Heart left ventricle (tissue), 13 donors: ENCODE results near the gene TNPO2.

Source experiments
- POLR2A ChIP-seq, 2 donors: fragments of 450-650 bp; IDR thresholded peaks; one replicate each; pipeline ENCODE4 v1.6.1; 2017; ENCODE audit warnings: antibody characterized with exemption in 2 of 2, mild to moderate bottlenecking in 2 of 2, moderate library complexity in 2 of 2
- TF ChIP-seq, protein P1 (sequence below), 12 donors: fragments of 200-600 bp; sonication (generic) in 4 of 12; IDR thresholded peaks; one replicate each; pipeline versions ENCODE4 v1.5.0 to v1.8.0; 2018 to 2022; ENCODE audit warnings: antibody characterized with exemption in 12 of 12, mild to moderate bottlenecking in 5 of 12
- donor health status: ischemic (EF 13 %, LVEDD 7.1; RV severe dilation, severe dysfunction).
- donor health status: DM: no; HTN: yes; CAD: no.
- donor health status: DM: no; HTN: no; CAD: no.
- donor health status: ischemic (EF 25% LVEDD 6.9; RV normal size, moderate dysfunction).
- donor health status: ischemic (EF 25% LVEDD 5.7; RV mildly dilated, moderate dysfunction).
- donor health status: ischemic (EF 35%, LVEDD 5.7; RV mildly dilated, moderate dysfunction).
- donor health status: nonischemic (EF 11% LVEDD 7.7; RV severe dilation, severe dysfunction).
- donor health status: DM: yes; HTN: yes; CAD: no.
- donor health status: PGD.
- donor health status: ischemic (EF 29% LVEDD 5.4; RV normal size, mild dysfunction).
- donor health status: nonischemic (EF 23%, LVEDD 6.1; RV moderate dilation, normal function).

GRCh38 chr19:12703046-12703445 is 20.7 kb downstream of the TNPO2 start:
- TF ChIP-seq, protein P1, sequence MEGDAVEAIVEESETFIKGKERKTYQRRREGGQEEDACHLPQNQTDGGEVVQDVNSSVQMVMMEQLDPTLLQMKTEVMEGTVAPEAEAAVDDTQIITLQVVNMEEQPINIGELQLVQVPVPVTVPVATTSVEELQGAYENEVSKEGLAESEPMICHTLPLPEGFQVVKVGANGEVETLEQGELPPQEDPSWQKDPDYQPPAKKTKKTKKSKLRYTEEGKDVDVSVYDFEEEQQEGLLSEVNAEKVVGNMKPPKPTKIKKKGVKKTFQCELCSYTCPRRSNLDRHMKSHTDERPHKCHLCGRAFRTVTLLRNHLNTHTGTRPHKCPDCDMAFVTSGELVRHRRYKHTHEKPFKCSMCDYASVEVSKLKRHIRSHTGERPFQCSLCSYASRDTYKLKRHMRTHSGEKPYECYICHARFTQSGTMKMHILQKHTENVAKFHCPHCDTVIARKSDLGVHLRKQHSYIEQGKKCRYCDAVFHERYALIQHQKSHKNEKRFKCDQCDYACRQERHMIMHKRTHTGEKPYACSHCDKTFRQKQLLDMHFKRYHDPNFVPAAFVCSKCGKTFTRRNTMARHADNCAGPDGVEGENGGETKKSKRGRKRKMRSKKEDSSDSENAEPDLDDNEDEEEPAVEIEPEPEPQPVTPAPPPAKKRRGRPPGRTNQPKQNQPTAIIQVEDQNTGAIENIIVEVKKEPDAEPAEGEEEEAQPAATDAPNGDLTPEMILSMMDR (IDR thresholded peaks at IDR 0.05): no peak
- no peak for TF ChIP-seq POLR2A (IDR thresholded peaks at IDR 0.05)
